ENCODE results near the gene NCK2.

The NCK2 gene

DNA sequence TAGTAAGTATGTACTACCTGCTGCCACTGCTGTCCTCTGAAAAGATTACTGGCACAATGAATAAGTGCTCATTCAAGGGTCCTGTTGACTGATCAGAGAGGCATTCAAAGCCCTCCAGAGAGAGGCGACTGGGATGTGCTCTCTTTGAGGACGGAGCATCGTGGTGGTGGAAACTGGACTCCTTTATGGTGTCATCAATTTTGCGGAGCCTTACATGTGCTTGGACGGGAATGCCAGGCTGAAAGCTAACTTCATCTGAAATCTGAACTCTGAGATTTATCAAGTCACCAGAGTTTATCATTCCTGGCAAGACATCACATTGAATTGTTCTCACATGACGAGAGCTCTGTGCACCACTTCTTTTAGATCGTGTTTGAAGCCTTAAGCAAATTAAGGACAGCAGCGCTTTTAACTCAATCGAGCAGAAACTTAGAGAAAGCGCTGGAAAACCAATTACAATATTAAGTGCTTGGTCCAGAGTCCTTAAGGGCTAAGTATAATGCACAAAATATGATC is 138.3 kb downstream of the NCK2 start:
- Histone ChIP-seq H3K36me3 (peaks cover 8 to 21% (median 18%) of the 10 kb centered on the region in 3 donors), H3K4me3 (no peak overlapping the region), H3K27me3 (no peaks in the 10 kb centered on the region), H3K9me3 (no peaks in the 10 kb centered on the region), H3K4me1 (peaks cover 0 to 62% (median 29%) of the 10 kb centered on the region in 4 donors), H3K27ac (no peak overlapping the region)
- intact Hi-C loops (cut with DNase I; ENCODE audit: low total_unique reads): no loop called here
- DNase-seq: no peak
- no peak for TF ChIP-seq CTCF (IDR thresholded peaks at IDR 0.05)

GRCh38 chr2:105883911-105884694 is 139.4 kb downstream of the NCK2 start:
- H3K4me3 ChIP-seq: no peak overlapping the region
- H3K9me3 ChIP-seq: peaks cover 0 to 5% (median 0%) of the 10 kb centered on the region in 3 donors
- peaks cover 0 to 67% (median 28%) of the 10 kb centered on the region in 4 donors for H3K4me1 ChIP-seq
- intact Hi-C loops (cut with DNase I; ENCODE audit: low total_unique reads): no loop called here
- no peak for DNase-seq
- peak overlapping the region; percentile 33 to 34 for H3K27ac ChIP-seq
- TF ChIP-seq CTCF (IDR thresholded peaks at IDR 0.05): no peak
- H3K27me3 ChIP-seq: no peaks in the 10 kb centered on the region
- peaks cover 15 to 21% (median 15%) of the 10 kb centered on the region in 3 donors for H3K36me3 ChIP-seq

- no peak for TF ChIP-seq CTCF (IDR thresholded peaks at IDR 0.05)
- intact Hi-C loops (cut with DNase I; ENCODE audit: low total_unique reads): no loop called here
- peak overlapping the region in 1 of 2 donors; percentile 33 for H3K27ac ChIP-seq
- no peak for DNase-seq
- H3K4me1 ChIP-seq: peaks cover 0 to 75% (median 24%) of the 10 kb centered on the region in 4 donors
- H3K36me3 ChIP-seq: peaks cover 15 to 21% (median 15%) of the 10 kb centered on the region in 3 donors
- H3K4me3 ChIP-seq: no peak overlapping the region
- H3K9me3 ChIP-seq: peaks cover 0 to 5% (median 0%) of the 10 kb centered on the region in 3 donors
- no peaks in the 10 kb centered on the region for H3K27me3 ChIP-seq
Observed at GRCh38 chr2:105885456-105885855, 140.7 kb downstream of the NCK2 start.

DNA sequence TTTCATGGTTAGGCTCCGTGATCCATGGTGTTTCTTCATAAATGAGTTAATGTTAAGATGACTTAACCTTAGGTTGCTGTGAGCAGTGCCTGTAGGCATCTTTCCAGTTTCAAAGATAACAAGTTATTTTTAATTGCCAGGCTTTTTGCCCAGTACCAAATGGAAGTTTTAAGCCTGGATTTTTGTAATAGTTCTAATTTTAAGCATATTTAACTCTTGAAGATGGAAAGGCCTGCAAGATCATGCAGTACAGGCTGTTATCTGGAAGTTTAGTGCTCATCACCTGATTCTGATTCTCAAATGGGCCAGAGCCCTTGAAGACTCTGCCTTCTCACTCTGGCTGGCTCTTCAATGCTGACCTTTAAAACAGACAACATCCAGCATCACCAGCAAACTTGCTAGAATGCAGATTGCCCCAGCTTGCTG is 141.3 kb downstream of the NCK2 start:
- no peak for DNase-seq
- H3K4me1 ChIP-seq: peaks cover 0 to 80% (median 24%) of the 10 kb centered on the region in 4 donors
- H3K4me3 ChIP-seq: no peak overlapping the region
- H3K9me3 ChIP-seq: peaks cover 0 to 5% (median 0%) of the 10 kb centered on the region in 3 donors
- H3K36me3 ChIP-seq: peaks cover 14 to 21% (median 15%) of the 10 kb centered on the region in 3 donors
- no peak for TF ChIP-seq CTCF (IDR thresholded peaks at IDR 0.05)
- H3K27ac ChIP-seq: peak overlapping the region; percentile 33 to 52
- intact Hi-C loops (cut with DNase I; ENCODE audit: low total_unique reads): no loop called here
- H3K27me3 ChIP-seq: no peaks in the 10 kb centered on the region

DNA sequence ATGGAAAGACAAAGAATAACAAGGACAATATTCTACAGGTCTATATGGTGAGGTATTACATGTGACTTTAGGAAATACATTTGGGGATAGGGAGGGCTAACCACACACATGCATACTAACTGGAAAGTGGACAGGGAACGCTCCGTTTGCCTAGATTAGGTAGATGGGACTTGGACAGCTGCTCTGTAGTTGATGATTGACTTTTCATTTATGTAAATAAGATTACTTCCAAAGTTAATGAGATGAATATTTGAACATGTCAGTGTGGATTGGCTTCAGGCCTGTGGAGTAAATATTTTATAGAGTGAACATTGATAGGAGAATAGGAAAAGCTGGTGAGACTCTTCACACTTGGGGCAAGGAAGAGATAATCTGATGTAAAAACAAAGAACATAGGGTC is 142.0 kb downstream of the NCK2 start:
- no peak for TF ChIP-seq CTCF (IDR thresholded peaks at IDR 0.05)
- peaks cover 0 to 5% (median 0%) of the 10 kb centered on the region in 3 donors for H3K9me3 ChIP-seq
- no peaks in the 10 kb centered on the region for H3K27me3 ChIP-seq
- peak overlapping the region; percentile 33 to 52 for H3K27ac ChIP-seq
- peaks cover 0 to 81% (median 24%) of the 10 kb centered on the region in 4 donors for H3K4me1 ChIP-seq
- peaks cover 7 to 14% (median 10%) of the 10 kb centered on the region in 3 donors for H3K36me3 ChIP-seq
- intact Hi-C loops (cut with DNase I; ENCODE audit: low total_unique reads): no loop called here
- no peak overlapping the region for H3K4me3 ChIP-seq
- DNase-seq: no peak

Data from tibial artery (tissue), 4 donors.